GM13977 (cell line): ENCODE results near the gene FAR2.
"Not testable (repeated sequence)": the region's sequence is repeated elsewhere in the genome, so short reads cannot be mapped to it uniquely, and the experiment has no call there.

Experiments
- DNase-seq: peaks from one replicate; pipeline ENCODE4 v3.0.0; 2012; ENCODE audit warnings: low spot score
- in situ Hi-C: fragments of 300-500 bp; cut with MboI; formaldehyde crosslinking; loops from one replicate; pipeline ENCODE4 v1.12.0; 2022; ENCODE audit warnings: low sequenced_read_pairs, low pct_unique_long_range_greater_than_20kb, mixed read lengths, inconsistent platforms; ENCODE audit not compliant: unreplicated experiment
- TF ChIP-seq, protein P1 (sequence below): IDR thresholded peaks from 2 replicates; pipeline ENCODE4 v1.5.1; 2012; ENCODE audit warnings: mild to moderate bottlenecking, control low read depth; ENCODE audit not compliant: insufficient read depth; ENCODE audit errors: extremely low read depth, missing control alignments

FAR2 gene

DNA sequence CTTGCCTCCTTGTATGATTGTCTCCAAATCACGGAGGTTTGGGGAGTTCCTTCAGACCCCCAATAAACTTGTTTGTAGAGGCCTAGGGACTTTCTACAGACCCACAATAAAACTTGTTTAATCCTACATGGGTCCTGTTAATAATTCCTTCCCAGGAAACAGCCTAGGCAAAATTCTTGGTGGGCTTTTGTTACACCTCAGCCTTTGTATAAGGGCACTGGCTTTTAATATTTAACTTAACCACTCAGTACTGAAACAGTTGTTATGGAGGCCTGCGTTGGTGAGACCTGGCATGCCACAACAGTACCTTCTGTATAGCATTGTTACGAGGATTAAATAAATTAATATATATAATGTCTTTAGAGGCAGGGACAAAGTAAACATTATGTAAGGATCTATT is 32.7 kb upstream of the FAR2 start:
- no peak for DNase-seq
- TF ChIP-seq, protein P1, sequence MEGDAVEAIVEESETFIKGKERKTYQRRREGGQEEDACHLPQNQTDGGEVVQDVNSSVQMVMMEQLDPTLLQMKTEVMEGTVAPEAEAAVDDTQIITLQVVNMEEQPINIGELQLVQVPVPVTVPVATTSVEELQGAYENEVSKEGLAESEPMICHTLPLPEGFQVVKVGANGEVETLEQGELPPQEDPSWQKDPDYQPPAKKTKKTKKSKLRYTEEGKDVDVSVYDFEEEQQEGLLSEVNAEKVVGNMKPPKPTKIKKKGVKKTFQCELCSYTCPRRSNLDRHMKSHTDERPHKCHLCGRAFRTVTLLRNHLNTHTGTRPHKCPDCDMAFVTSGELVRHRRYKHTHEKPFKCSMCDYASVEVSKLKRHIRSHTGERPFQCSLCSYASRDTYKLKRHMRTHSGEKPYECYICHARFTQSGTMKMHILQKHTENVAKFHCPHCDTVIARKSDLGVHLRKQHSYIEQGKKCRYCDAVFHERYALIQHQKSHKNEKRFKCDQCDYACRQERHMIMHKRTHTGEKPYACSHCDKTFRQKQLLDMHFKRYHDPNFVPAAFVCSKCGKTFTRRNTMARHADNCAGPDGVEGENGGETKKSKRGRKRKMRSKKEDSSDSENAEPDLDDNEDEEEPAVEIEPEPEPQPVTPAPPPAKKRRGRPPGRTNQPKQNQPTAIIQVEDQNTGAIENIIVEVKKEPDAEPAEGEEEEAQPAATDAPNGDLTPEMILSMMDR = no peak
- in situ Hi-C loops = loop anchor here (25.0 kb wide), 1 partner anchor 96 kb away; no protein-coding TSS in a partner anchor

DNA sequence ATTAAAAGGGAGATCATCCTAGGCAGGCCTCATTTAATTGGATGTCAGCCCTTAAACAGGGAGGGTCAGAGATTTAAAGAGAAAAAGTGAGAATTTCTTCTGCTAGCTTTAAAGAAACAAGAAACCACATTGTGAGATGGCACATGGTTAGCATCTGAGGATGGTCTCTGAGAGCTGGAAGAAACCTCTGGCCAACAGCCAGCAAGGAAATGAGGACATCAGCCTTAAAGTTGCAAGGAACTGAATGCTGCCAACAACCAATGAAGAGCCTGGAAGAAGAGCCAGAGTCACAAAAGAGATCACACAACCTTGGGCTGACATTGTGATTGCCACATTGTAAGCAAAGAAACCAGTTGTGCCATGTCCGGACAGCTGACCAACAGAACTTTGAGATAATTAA is 17.5 kb upstream of the FAR2 start:
- TF ChIP-seq, protein P1 = no peak
- in situ Hi-C loops = no loop called here
- no peak for DNase-seq

DNA sequence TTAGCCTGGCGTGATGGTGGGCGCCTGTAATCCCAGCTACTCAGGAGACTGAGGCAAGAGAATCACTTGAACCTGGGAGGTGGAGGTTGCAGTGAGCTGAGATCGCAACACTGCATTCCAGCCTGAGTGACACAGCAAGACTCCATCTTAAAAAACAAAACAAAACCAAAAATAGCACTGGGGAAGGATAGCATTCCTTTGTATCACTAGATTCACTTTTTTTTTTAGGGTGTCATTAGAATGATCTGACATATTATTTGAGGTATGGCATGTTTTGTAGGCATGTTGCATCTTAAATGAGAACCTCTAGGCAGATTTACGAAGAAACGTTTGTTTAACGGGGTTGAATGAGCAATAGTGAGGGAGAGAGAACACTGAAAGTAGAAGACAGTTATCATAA is 16.8 kb upstream of the FAR2 start:
- in situ Hi-C loops = no loop called here
- TF ChIP-seq, protein P1 = no peak
- DNase-seq = no peak

DNA sequence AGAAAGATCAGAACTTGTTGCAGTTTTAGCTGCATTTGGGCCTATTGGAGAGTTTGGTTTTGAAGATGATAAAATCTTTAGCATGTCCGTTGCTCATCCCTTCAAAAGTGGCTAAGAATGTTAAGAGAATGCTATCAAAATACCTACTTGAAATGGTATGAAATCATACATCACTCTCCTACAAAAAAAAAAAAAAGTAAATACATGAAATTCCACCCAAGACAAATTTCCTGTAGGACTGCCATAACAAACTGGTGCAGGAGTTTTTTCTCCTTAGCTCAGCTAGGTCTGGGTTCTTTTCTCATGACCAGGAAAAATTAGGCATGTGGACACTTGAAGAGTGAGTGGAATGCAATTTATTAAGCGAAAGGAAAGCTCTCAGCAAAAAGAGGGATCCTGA is 15.9 kb upstream of the FAR2 start:
- no peak for DNase-seq
- TF ChIP-seq, protein P1 = no peak
- in situ Hi-C loops = no loop called here

DNA sequence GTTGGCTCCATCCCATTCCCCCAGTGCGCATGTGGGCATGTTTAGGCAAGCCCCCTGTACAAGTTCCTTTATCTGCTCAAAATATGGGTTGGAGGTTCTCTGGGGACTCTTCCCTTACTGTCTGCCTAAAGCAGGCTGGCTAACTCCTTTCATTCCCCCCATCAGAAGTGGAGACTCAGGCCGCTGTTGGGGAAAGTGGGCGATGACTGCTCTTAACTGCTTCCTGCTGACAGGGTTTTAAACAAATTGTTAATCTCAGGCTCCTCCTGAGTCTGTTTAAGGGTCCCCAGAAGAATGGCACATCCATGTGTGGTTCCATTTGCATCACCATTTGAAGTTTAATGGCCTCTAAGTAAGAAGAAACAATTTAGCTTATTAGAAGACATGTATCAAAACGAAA is 15.4 kb upstream of the FAR2 start:
- TF ChIP-seq, protein P1 = no peak
- no peak for DNase-seq
- in situ Hi-C loops = no loop called here

DNA sequence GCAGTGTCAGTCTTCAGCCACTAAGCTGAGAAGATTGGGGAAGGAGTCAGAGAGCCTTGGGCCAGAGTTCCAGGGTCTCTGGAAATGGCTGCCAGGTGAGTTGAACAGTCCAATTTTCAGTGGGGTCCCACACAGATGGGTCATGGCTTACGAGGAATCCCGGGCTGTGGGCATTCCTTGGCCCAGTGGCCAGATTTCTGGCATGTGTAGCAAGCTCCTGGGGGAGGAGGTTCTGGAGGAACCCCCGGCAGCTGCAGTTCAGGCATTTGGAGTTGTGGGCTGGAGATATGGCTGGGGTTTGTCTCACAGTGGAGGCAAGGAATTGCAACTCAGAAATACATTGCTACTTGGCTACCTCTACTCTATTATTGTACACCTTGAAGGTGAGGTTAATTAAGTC is 10.8 kb upstream of the FAR2 start:
- in situ Hi-C loops, DNase-seq: not testable (repeated sequence)

DNA sequence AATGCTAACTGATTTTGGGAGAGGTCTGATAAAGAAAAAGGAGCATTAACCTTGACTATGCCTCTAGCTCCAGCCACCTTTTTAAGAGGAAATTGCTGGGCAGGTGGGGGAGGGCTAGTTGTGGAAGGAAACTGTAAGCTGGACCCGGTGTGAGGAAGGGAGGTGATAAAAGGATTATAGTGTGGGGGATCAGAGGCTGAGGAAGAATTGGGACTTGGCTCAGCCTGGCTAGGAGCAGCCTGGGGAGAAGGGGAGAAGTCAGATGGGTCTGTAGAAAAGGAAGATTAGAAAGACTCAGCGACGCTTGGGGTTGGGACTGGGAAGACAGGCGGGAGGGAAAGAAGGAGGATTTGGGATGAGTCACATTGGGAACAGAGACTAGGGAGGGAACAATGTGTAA is 10.2 kb upstream of the FAR2 start:
- DNase-seq, in situ Hi-C loops: not testable (repeated sequence)
